Left ventricle myocardium inferior (tissue), 1 donor: ENCODE results near the gene PLPPR5. TPM values are rescaled to one million over a fixed set of nuclear protein-coding genes. Genes with fewer than 3 reads are reported as not detected.

Experiments
- DNase-seq: peaks from one replicate; pipeline ENCODE4 v3.0.0-alpha.2; 2020
- H3K27ac ChIP-seq: fragments of 200-600 bp; replicated peaks from 2 replicates; pipeline ENCODE4 v1.8.0; 2021
- H3K27me3 ChIP-seq: fragments of 200-600 bp; 2 replicates; pipeline ENCODE4 v1.8.0; 2021; ENCODE audit warnings: low read depth
- H3K36me3 ChIP-seq: fragments of 200-600 bp; 2 replicates; pipeline ENCODE4 v1.8.0; 2021
- H3K4me1 ChIP-seq: fragments of 200-600 bp; 2 replicates; pipeline ENCODE4 v1.8.0; 2021
- H3K4me3 ChIP-seq: fragments of 200-600 bp; 2 replicates; pipeline ENCODE4 v1.8.0; 2021; ENCODE audit warnings: mild to moderate bottlenecking, moderate library complexity
- H3K9me3 ChIP-seq: fragments of 200-600 bp; replicated peaks from 2 replicates; pipeline ENCODE4 v1.8.0; 2021
- CTCF ChIP-seq: fragments of 200-600 bp; IDR thresholded peaks from 2 replicates; pipeline ENCODE4 v1.8.0; 2021; ENCODE audit warnings: antibody characterized with exemption, mild to moderate bottlenecking, borderline replicate concordance
- intact Hi-C: fragments of 100-400 bp; cut with micrococcal nuclease; formaldehyde crosslinking; loops from one replicate; pipeline ENCODE4 v1.11.0; 2022
- total RNA-seq: library from RNA; stranded (reverse); fragmentation: NEBNext Ultra II Directional; extraction: Animal tissue kit (Norgen Biotek cat#: 25700); gene quantifications from one replicate; pipeline ENCODE4 v1.2.1, GENCODE V29; 2021
- donor health status: DM: no; HTN: yes; CAD: no; lungs with severe emphysema.

Gene PLPPR5
- total RNA-seq, 1 donor from 2014 or later = not detected

GRCh38 chr1:98904684-98905083 lies 100.0 kb downstream of the PLPPR5 start:
- Histone ChIP-seq H3K36me3 (no peaks in the 10 kb centered on the region), H3K4me1 (no peaks in the 10 kb centered on the region), H3K27ac (no peak overlapping the region), H3K4me3 (no peak overlapping the region), H3K27me3 (peaks cover 6% of the 10 kb centered on the region), H3K9me3 (no peaks in the 10 kb centered on the region)
- DNase-seq = no peak
- intact Hi-C loops = no loop called here
- TF ChIP-seq CTCF = no peak

- Histone ChIP-seq H3K4me1 (no peaks in the 10 kb centered on the region), H3K27ac (no peak overlapping the region), H3K27me3 (peaks cover 5% of the 10 kb centered on the region), H3K36me3 (no peaks in the 10 kb centered on the region), H3K4me3 (no peak overlapping the region), H3K9me3 (no peaks in the 10 kb centered on the region)
- DNase-seq = no peak
- no peak for TF ChIP-seq CTCF
- intact Hi-C loops = no loop called here
Observed at GRCh38 chr1:98903726-98904125, 100.9 kb downstream of the PLPPR5 start.

- Histone ChIP-seq H3K9me3 (no peaks in the 10 kb centered on the region), H3K27me3 (peaks cover under 1% of the 10 kb centered on the region), H3K4me3 (no peak overlapping the region), H3K27ac (no peak overlapping the region), H3K36me3 (no peaks in the 10 kb centered on the region), H3K4me1 (no peaks in the 10 kb centered on the region)
- intact Hi-C loops = no loop called here
- DNase-seq = no peak
- no peak for TF ChIP-seq CTCF
Observed at GRCh38 chr1:98903261-98903660, 101.4 kb downstream of the PLPPR5 start.

GRCh38 chr1:98898940-98899339 lies 105.7 kb downstream of the PLPPR5 start:
- intact Hi-C loops = no loop called here
- Histone ChIP-seq H3K36me3 (no peaks in the 10 kb centered on the region), H3K27me3 (no peaks in the 10 kb centered on the region), H3K4me3 (no peak overlapping the region), H3K4me1 (no peaks in the 10 kb centered on the region), H3K27ac (no peak overlapping the region), H3K9me3 (no peaks in the 10 kb centered on the region)
- no peak for TF ChIP-seq CTCF
- DNase-seq = no peak

GRCh38 chr1:98897479-98897878 lies 107.2 kb downstream of the PLPPR5 start:
- intact Hi-C loops = no loop called here
- Histone ChIP-seq H3K4me3 (no peak overlapping the region), H3K4me1 (no peaks in the 10 kb centered on the region), H3K27ac (no peak overlapping the region), H3K27me3 (no peaks in the 10 kb centered on the region), H3K36me3 (no peaks in the 10 kb centered on the region), H3K9me3 (no peaks in the 10 kb centered on the region)
- TF ChIP-seq CTCF = no peak
- DNase-seq = no peak
